ENCODE data around the gene MCM8.

MCM8 gene

GRCh38 chr20:5947276-5947675, 3.2 kb upstream of the MCM8 start:
- no peak for DNase-seq (ENCODE audit: low read depth)

- no peak for DNase-seq (ENCODE audit: low read depth)
Observed at GRCh38 chr20:5949943-5950270, 545 bp upstream of the MCM8 start.

DNA sequence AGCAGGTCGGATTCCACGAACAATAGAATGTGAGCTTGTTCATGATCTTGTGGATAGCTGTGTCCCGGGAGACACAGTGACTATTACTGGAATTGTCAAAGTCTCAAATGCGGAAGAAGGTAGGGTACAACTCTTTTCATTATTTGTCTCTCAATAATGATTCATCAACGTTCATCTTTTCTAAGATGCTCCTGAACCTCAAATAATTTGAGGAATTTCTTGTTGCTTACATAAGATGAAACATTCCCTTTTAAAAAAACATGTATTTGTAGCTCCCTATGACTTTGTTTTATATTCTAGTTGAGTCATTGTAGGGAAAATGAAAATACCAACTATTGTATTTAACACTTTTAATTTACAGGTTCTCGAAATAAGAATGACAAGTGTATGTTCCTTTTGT, 17.0 kb downstream of the MCM8 start:
- DNase-seq (ENCODE audit: low read depth) = no peak

DNA sequence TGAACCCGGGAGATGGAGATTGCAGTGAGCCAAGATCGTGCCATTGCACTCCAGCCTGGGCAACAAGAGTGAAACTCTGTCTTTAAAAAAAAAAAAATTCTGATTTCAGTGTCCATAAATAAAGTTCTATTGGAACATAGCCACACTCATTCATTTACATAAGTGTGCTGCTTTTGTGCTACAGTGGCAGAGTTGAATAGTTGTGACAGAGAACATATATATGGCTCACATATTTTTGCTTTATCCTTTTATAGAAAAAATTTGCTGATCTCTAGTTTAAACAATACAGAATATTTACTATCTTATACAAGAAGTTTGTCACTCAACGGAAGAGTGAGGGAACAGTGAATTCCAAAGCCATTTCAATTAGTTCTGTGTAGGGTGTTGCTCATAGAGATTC, 18.0 kb downstream of the MCM8 start:
- no peak for DNase-seq (ENCODE audit: low read depth)

- DNase-seq (ENCODE audit: low read depth) = no peak
Observed at GRCh38 chr20:5969348-5969935, 19.0 kb downstream of the MCM8 start.

- no peak for DNase-seq (ENCODE audit: low read depth)
Observed at GRCh38 chr20:5969940-5970339, 19.5 kb downstream of the MCM8 start.

- no peak for DNase-seq (ENCODE audit: low read depth)
Observed at GRCh38 chr20:5970381-5970780, 19.9 kb downstream of the MCM8 start.

GRCh38 chr20:5971203-5971602, 20.8 kb downstream of the MCM8 start:
- DNase-seq (ENCODE audit: low read depth) = no peak

DNA sequence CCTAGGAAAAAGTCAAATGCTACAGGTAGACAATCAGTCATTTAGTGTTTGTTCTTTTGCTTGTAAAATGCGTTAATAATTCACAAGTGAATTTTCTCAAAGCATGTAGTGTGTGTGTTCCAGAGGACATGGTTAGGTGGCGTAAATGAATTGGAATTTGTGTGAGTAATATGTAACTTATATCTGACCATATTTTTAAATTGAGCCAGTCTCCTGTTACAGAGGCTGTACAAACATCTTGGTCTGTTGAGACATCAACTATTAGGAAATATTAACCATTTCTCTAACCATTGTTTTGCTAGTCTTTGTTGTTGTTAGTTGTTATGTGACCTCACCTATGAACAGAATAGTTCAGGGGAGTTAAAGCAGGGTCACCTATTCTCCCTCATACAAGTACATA, 22.7 kb downstream of the MCM8 start:
- no peak for DNase-seq (ENCODE audit: low read depth)

- no peak for DNase-seq (ENCODE audit: low read depth)
Observed at GRCh38 chr20:5973971-5974370, 23.5 kb downstream of the MCM8 start.

DNA sequence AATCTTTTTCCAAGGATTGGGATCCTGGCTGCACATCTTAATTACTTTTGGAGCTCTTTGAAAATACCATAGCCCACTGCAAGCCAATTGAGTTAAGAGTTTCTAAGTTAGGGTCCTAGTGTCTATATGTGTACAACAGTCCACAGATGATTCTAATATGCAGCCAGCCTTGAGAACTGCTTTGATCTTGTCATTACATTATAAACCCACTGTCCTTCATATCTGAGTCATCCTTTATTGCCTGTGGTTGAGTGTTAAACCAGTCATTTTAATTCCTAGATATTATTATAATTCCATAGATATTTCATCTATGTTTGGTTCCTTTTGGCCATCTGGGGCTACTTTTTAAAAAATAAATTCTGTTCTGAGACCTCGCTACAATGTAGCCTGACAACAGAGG, 24.1 kb downstream of the MCM8 start:
- no peak for DNase-seq (ENCODE audit: low read depth)

DNA sequence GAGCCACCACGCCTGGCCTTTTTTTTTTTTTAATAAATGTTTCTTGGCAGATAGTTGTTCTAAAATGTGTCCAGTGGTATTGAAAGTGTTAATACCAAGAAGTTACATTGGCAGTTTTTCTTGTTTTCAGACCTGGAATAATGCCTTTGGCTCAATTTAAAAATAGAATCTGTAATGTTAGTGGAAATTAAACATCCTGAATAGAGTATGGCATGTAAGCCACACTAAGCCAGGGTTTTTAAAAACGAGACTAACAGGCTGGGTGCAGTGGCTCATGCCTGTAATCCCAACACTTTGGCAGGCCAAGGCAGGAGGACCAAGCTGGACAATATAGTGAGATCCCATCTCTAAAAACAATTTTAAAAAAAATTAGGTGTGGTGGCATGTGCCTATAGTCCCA, 25.3 kb downstream of the MCM8 start:
- DNase-seq (ENCODE audit: low read depth) = no peak

GRCh38 chr20:5977223-5977622, 26.8 kb downstream of the MCM8 start:
- DNase-seq (ENCODE audit: low read depth) = no peak

DNA sequence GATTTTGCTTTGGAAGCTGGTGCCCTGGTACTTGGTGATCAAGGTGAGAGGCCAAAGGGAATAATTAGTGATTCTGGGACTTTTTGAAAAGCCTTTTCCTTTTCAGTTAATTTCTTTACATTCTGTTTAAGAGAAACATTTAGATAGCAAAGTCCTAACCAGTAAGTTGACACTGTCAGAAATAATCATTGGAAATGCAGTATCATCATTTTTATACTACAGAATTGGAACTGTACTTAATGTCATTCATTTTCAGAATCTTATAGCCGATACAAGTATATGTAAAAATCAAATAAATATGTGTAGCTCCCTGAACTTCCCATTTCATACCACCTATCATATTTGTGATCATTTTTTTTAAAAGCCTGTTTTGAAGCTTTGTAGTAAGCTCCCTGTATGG, 27.5 kb downstream of the MCM8 start:
- no peak for DNase-seq (ENCODE audit: low read depth)

- DNase-seq (ENCODE audit: low read depth) = no peak
Observed at GRCh38 chr20:5979801-5980200, 29.3 kb downstream of the MCM8 start.

GRCh38 chr20:5980720-5981538, 30.5 kb downstream of the MCM8 start:
- DNase-seq (ENCODE audit: low read depth) = no peak

DNA sequence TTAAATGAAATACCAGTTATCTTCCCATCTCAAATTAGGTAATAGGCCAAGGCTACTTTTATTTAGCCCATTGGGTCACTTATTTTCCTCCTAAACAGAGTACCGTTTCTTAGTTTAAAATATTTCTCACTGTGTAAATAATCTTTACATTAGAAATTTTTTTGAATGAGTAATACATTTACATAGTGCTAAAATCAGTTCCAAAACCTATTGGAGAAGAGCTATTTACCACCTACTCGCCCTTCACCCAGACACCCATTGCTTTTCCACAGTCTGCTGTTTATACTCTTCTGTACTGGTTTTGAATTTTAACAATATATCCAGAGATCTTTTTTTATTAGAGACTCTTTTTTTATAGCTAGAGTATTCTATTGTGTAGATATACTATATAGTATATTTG, 36.9 kb downstream of the MCM8 start:
- DNase-seq (ENCODE audit: low read depth) = no peak

DNA sequence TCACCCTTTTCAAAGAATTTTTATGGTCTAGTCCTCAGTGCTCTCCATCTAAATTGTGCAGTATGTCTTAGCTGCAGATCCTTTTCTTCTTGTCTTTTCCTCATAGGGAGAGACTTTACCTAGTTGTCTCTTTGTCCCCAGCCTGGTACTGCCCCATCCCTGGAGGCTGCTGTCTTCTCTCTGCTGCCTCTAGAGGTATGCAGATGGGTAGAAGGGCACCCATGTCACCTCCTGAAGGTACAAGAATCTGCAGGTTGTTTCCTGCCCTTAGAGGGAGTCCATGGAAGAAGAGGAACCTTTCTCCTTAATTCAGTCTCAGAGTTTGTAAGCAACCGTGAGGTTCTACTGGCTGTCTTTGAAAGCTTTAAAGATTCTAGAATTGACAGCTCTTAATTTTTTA, 39.1 kb downstream of the MCM8 start:
- DNase-seq (ENCODE audit: low read depth) = no peak

GRCh38 chr20:5990946-5991345, 40.5 kb downstream of the MCM8 start:
- DNase-seq (ENCODE audit: low read depth) = no peak

DNA sequence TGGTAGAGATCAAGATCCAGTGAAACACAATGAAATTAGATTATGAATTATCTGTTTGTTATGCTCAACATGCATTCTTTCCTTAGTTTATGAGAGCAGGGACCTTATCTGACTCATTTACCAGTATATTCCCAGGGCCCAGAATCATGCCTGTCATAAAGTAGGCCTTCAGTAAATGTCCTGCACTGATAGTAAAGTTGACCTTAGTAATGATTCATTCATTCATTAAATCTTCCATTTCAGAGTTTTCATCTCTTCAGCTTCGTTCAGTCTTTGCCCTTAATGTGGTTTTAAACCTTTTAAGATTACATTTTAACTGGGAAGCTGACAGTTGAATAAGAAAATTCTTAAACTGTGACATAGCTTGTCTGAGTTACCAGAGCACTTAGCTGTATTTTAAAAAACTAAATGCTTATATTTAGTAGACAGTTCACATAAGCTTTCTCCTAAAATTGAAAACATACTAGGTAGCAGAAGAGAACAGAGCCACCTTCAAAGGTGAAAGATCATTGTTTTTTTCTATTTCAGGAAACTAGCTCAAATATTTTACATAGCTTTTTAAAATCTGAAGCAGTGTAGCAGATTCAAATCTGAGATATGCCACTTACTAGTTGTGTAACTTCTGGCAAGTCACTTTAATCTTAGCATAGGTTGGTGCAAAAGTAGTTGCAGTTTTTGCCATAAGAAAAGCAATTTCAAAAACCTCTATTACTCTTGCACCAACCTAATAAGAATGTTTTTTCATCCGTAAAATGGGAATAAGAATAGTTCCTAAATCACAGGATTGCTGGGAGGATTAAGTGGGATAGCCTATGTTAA, 41.4 kb downstream of the MCM8 start:
- DNase-seq (ENCODE audit: low read depth) = no peak

DNA sequence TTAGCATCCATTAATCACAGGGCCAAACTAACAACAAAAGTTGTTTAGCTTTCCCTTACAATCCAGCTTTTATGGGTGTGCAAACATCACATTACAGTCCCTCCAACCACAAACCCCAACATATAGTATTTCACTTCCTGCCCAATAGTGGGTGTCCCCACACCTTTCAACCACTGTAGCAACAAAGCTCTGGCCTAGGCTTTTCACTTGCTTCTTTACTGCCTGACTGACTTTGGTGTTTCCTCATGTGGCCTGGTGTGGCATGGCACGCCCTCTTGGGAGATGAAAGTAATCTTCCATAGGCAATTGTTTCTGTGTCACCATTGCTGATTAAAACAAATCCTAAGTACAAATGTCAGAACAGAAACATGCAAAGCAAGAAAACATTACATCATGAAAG, 46.3 kb downstream of the MCM8 start:
- DNase-seq (ENCODE audit: low read depth) = no peak

- DNase-seq (ENCODE audit: low read depth) = no peak
Observed at GRCh38 chr20:5999783-6000182, 49.3 kb downstream of the MCM8 start.

- no peak for DNase-seq (ENCODE audit: low read depth)
Observed at GRCh38 chr20:6000871-6001270, 50.4 kb downstream of the MCM8 start.
